ENCODE measurements around the gene UTS2R.
"Not testable (repeated sequence)": the region's sequence is repeated elsewhere in the genome, so short reads cannot be mapped to it uniquely, and the experiment has no call there.

UTS2R gene

GRCh38 chr17:82356845-82357355 lies 14.7 kb upstream of the UTS2R start:
- H3K4me3 ChIP-seq, result no peak overlapping the region
- H3K9me3 ChIP-seq (ENCODE audit: low read depth, low read length), result no peaks in the 10 kb centered on the region
- H3K36me3 ChIP-seq (ENCODE audit: insufficient read depth, low read length), result no peaks in the 10 kb centered on the region
- TF ChIP-seq EZH2 (IDR thresholded peaks at IDR 0.05) (no peak), FOXP2 (optimal IDR thresholded peaks at IDR 0.05; ENCODE audit: control extremely low read depth, extremely low read length, insufficient read depth) (no peak), POLR2AphosphoS5 (IDR thresholded peaks at IDR 0.05; ENCODE audit: borderline replicate concordance, low read depth, low read length) (no peak)
- no peak for DNase-seq (ENCODE audit: low read depth, low spot score)
- H3K27ac ChIP-seq, result no peak overlapping the region
- no peak overlapping the region for H3K9ac ChIP-seq (ENCODE audit: insufficient read length)

- no peak overlapping the region for H3K4me3 ChIP-seq
- no peak for TF ChIP-seq EZH2 (IDR thresholded peaks at IDR 0.05)
- no peak for TF ChIP-seq FOXP2 (optimal IDR thresholded peaks at IDR 0.05; ENCODE audit: control extremely low read depth, extremely low read length, insufficient read depth)
- TF ChIP-seq POLR2AphosphoS5 (IDR thresholded peaks at IDR 0.05; ENCODE audit: borderline replicate concordance, low read depth, low read length), result no peak
Observed at GRCh38 chr17:82357394-82357793, 14.2 kb upstream of the UTS2R start.

GRCh38 chr17:82358465-82359350 lies 12.9 kb upstream of the UTS2R start, which contains the start of gene TEX19:
TSS of gene TEX19 (plus strand) at chr17:82359247. CDS start at chr17:82362151, 2,904 bp downstream.
- peak within 1 kb of the TSS; percentile 90 for H3K27ac ChIP-seq
- DNase-seq (ENCODE audit: low read depth, low spot score), result no peak
- no peak within 1 kb of the TSS for H3K9ac ChIP-seq (ENCODE audit: insufficient read length)
- no peaks in the 10 kb centered on the region for H3K36me3 ChIP-seq (ENCODE audit: insufficient read depth, low read length)
- no peaks in the 10 kb centered on the region for H3K9me3 ChIP-seq (ENCODE audit: low read depth, low read length)
- TF ChIP-seq POLR2AphosphoS5 (IDR thresholded peaks at IDR 0.05; ENCODE audit: borderline replicate concordance, low read depth, low read length) (no peak), FOXP2 (optimal IDR thresholded peaks at IDR 0.05; ENCODE audit: control extremely low read depth, extremely low read length, insufficient read depth) (no peak), EZH2 (IDR thresholded peaks at IDR 0.05) (no peak)
- no peak within 1 kb of the TSS for H3K4me3 ChIP-seq

More at GRCh38 chr17:82357394-82357793, 14.2 kb upstream of the UTS2R start:
- DNase-seq (ENCODE audit: low read depth, low spot score), result no peak
- Histone ChIP-seq H3K27ac (no peak overlapping the region), H3K9ac (ENCODE audit: insufficient read length) (no peak overlapping the region), H3K9me3 (ENCODE audit: low read depth, low read length) (no peaks in the 10 kb centered on the region), H3K36me3 (ENCODE audit: insufficient read depth, low read length) (no peaks in the 10 kb centered on the region)

GRCh38 chr17:82359451-82360074 lies 12.0 kb upstream of the UTS2R start:
- DNase-seq (ENCODE audit: low read depth, low spot score); H3K36me3 ChIP-seq (ENCODE audit: insufficient read depth, low read length); H3K4me3 ChIP-seq; H3K9me3 ChIP-seq (ENCODE audit: low read depth, low read length); H3K9ac ChIP-seq (ENCODE audit: insufficient read length): not testable (repeated sequence)
- H3K27ac ChIP-seq, result peak overlapping the region; percentile 90; the same call in 1 of the 2 replicates

GRCh38 chr17:82361885-82362633 lies 9.5 kb upstream of the UTS2R start:
- no peak overlapping the region for H3K4me3 ChIP-seq
- no peaks in the 10 kb centered on the region for H3K9me3 ChIP-seq (ENCODE audit: low read depth, low read length)
- no peak for TF ChIP-seq FOXP2 (optimal IDR thresholded peaks at IDR 0.05; ENCODE audit: control extremely low read depth, extremely low read length, insufficient read depth)
- TF ChIP-seq EZH2 (IDR thresholded peaks at IDR 0.05), result no peak
- no peak for TF ChIP-seq POLR2AphosphoS5 (IDR thresholded peaks at IDR 0.05; ENCODE audit: borderline replicate concordance, low read depth, low read length)
- DNase-seq (ENCODE audit: low read depth, low spot score), result no peak
- H3K36me3 ChIP-seq (ENCODE audit: insufficient read depth, low read length), result no peaks in the 10 kb centered on the region
- no peak overlapping the region for H3K9ac ChIP-seq (ENCODE audit: insufficient read length)
- no peak overlapping the region for H3K27ac ChIP-seq

GRCh38 chr17:82365606-82366295 lies 5.8 kb upstream of the UTS2R start:
- DNase-seq (ENCODE audit: low read depth, low spot score), result no peak
- H3K4me3 ChIP-seq, result no peak overlapping the region
- H3K9me3 ChIP-seq (ENCODE audit: low read depth, low read length), result no peaks in the 10 kb centered on the region
- H3K27ac ChIP-seq, result no peak overlapping the region
- no peak overlapping the region for H3K9ac ChIP-seq (ENCODE audit: insufficient read length)
- H3K36me3 ChIP-seq (ENCODE audit: insufficient read depth, low read length), result no peaks in the 10 kb centered on the region
- no peak for TF ChIP-seq EZH2 (IDR thresholded peaks at IDR 0.05)
- no peak for TF ChIP-seq FOXP2 (optimal IDR thresholded peaks at IDR 0.05; ENCODE audit: control extremely low read depth, extremely low read length, insufficient read depth)
- TF ChIP-seq POLR2AphosphoS5 (IDR thresholded peaks at IDR 0.05; ENCODE audit: borderline replicate concordance, low read depth, low read length), result no peak

GRCh38 chr17:82366749-82367148 lies 4.8 kb upstream of the UTS2R start:
- no peak overlapping the region for H3K4me3 ChIP-seq
- H3K9me3 ChIP-seq (ENCODE audit: low read depth, low read length), result no peaks in the 10 kb centered on the region
- TF ChIP-seq EZH2 (IDR thresholded peaks at IDR 0.05), result no peak
- no peak for TF ChIP-seq POLR2AphosphoS5 (IDR thresholded peaks at IDR 0.05; ENCODE audit: borderline replicate concordance, low read depth, low read length)
- no peak for TF ChIP-seq FOXP2 (optimal IDR thresholded peaks at IDR 0.05; ENCODE audit: control extremely low read depth, extremely low read length, insufficient read depth)
- H3K36me3 ChIP-seq (ENCODE audit: insufficient read depth, low read length), result no peaks in the 10 kb centered on the region
- peak overlapping the region; percentile 49; the same call in 1 of the 2 replicates for H3K27ac ChIP-seq
- DNase-seq (ENCODE audit: low read depth, low spot score), result no peak
- no peak overlapping the region for H3K9ac ChIP-seq (ENCODE audit: insufficient read length)

All from SK-N-MC (cell line).